ENCODE measurements around the gene MAZ.

DNA sequence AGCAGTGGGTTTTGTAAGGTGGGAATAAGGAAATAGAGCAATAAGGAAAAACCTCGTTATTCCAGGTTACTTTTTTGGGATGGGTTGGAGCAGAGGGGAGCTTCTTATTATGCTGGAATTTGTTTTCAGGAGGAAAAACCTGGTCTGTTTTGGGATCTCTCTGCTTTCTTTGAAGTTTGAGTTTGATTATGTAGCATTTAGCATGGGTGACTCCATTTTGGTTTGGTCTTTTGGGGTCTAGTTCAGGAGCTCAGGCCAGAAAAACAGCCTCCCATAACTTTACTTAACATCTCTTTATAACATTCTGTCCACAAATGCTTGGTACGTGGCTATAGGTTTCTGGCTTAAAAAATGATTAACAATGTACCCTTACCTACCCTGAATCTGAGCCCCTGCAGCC lies 36.8 kb upstream of the MAZ start:
- TF ChIP-seq CTCF (IDR thresholded peaks at IDR 0.05): no peak
- TF ChIP-seq ZFX (IDR thresholded peaks at IDR 0.05; ENCODE audit: borderline replicate concordance): no peak

Data from 22Rv1 (cell line).